Panc1 (cell line): ENCODE measurements around the gene SYNGR2. TPM values are rescaled to one million over a fixed set of nuclear protein-coding genes. Genes with fewer than 3 reads are reported as not detected.

Experiments used
- ATAC-seq: fragments of 200-7000 bp; cut with Tn5 transposase; 2 replicates; pipeline ENCODE4 v1.9.1; 2020; ENCODE audit warnings: mild to moderate bottlenecking, moderate library complexity
- BruUV-seq: library from RNA; stranded (reverse); fragments of 400-500 nt; replicated peaks from 2 replicates; lab custom pipeline; 2021; lab: Mats Ljungman, UMichigan
- CTCF ChIA-PET: fragments of 300-600 bp; sonication (Branson Sonifier 250); formaldehyde crosslinking; loops from one replicate; lab custom pipeline; 2022; ENCODE audit warnings: antibody characterized with exemption; lab: Charles Lee
- POLR2A ChIA-PET: fragments of 300-600 bp; sonication (Branson Sonifier 250); formaldehyde crosslinking; loops from one replicate; lab custom pipeline; 2022; ENCODE audit warnings: antibody characterized with exemption; lab: Charles Lee
- DNase-seq: peaks from one replicate; pipeline ENCODE4 v3.0.0-alpha.2; 2010; ENCODE audit warnings: low read depth, low spot score
- H3K27ac ChIP-seq: 2 replicates; pipeline ENCODE4 v1.5.1; 2011; ENCODE audit warnings: mild to moderate bottlenecking, low read length, inconsistent platforms
- H3K27me3 ChIP-seq: fragments of 200-500 bp; sonication (Bioruptor generic); 2 replicates; pipeline ENCODE4 v1.6.0; 2014; ENCODE audit warnings: low read length, inconsistent platforms; ENCODE audit not compliant: control insufficient read depth, insufficient read depth
- H3K36me3 ChIP-seq: fragments of 200-500 bp; sonication (Bioruptor generic); 2 replicates; pipeline ENCODE4 v1.5.1; 2014; ENCODE audit warnings: inconsistent platforms, mild to moderate bottlenecking, low read length, moderate library complexity; ENCODE audit not compliant: control insufficient read depth, insufficient read depth
- H3K4me1 ChIP-seq: 2 replicates; pipeline ENCODE4 v1.5.1; 2011; ENCODE audit warnings: inconsistent platforms, mild to moderate bottlenecking, low read length, moderate library complexity; ENCODE audit not compliant: control insufficient read depth, insufficient read depth
- H3K4me3 ChIP-seq, 2 experiments: 2 replicates each; pipeline ENCODE4 v1.5.1; 2011 to 2012; ENCODE audit warnings: low read depth in 2 of 2, low read length in 2 of 2, mild to moderate bottlenecking in 2 of 2, inconsistent platforms in 1 of 2, moderate library complexity in 1 of 2
- H3K9me3 ChIP-seq: fragments of 200-500 bp; sonication (Bioruptor generic); 2 replicates; pipeline ENCODE4 v1.5.1; 2014; ENCODE audit warnings: low read depth, mild to moderate bottlenecking, inconsistent platforms, low read length, moderate library complexity; ENCODE audit not compliant: control insufficient read depth, insufficient read depth
- CTCF ChIP-seq: fragments of 450-650 bp; IDR thresholded peaks from 2 replicates; pipeline ENCODE4 v1.5.1; 2017; ENCODE audit warnings: mild to moderate bottlenecking
- POLR2AphosphoS5 ChIP-seq: IDR thresholded peaks from 2 replicates; pipeline ENCODE4 v1.6.1; 2012; ENCODE audit warnings: mild to moderate bottlenecking, low read depth, low read length, moderate library complexity
- SIN3A ChIP-seq: IDR thresholded peaks from 2 replicates; pipeline ENCODE4 v1.6.1; 2012; ENCODE audit warnings: low read depth, mild to moderate bottlenecking, low read length, moderate library complexity, borderline replicate concordance; ENCODE audit not compliant: insufficient read depth
- TCF7L2 ChIP-seq: IDR thresholded peaks from 2 replicates; pipeline ENCODE4 v1.6.1; 2011; ENCODE audit warnings: mild to moderate bottlenecking, low read depth, low read length, inconsistent platforms
- in situ Hi-C: cut with HindIII; loops from 2 replicates; pipeline ENCODE4 v1.10.0; 2016; ENCODE audit warnings: low sequenced_read_pairs, low pct_unique_long_range_greater_than_20kb
- intact Hi-C: fragments of 100-400 bp; cut with micrococcal nuclease; formaldehyde crosslinking; loops from one replicate; pipeline ENCODE4 v1.10.0; 2022; ENCODE audit not compliant: unreplicated experiment
- total RNA-seq: library from RNA; stranded (reverse); gene quantifications from one replicate; pipeline ENCODE4 v1.2.1, GENCODE V29; 2021; ENCODE audit not compliant: unreplicated experiment
- TF ChIP-seq, protein P1 (sequence below), 2 experiments: IDR thresholded peaks; 2 replicates each; pipeline ENCODE4 v1.6.1; 2011 to 2012; ENCODE audit warnings: low read depth in 2 of 2, control low read depth in 1 of 2, low read length in 1 of 2, mild to moderate bottlenecking in 1 of 2, moderate library complexity in 1 of 2; ENCODE audit not compliant: insufficient read depth in 1 of 2

SYNGR2 gene
- total RNA-seq, 1 experiment from 2014 or later = 204 TPM

DNA sequence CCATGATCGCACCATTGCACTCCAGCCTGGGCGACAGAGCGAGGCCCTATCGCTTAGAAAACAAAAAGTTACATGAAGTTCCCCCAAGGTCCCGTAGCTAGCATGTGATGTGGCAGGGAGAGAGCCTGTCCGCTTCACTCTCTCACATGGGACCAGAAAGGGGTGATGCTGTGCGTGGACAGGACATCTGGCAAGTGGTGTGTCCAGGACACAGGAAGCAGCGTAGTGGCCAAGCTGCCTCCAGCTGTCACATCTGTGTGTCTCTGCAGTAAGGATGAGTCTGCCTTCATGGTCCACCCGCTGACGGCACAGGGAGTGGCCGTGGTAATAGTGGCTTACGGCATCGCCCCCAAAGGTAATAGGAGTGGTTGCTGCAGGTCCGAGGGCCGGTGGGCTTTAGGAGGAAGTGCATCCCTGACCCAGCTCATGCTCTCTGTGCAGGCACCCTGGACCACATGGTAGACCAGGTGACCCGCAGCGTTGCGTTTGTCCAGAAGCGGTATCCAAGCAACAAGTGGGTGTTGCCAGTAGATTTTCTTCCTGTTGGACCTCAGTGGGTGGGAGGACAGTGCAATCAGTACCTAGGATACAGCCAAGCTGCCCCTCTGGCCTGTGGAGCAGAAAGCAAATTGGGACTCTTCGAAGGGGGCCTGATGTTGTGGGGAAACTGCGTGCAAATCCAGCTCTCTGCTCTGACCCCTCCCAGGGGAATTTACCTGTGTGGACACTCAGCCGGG is 36.2 kb downstream of the SYNGR2 start:
- no TSS peak for BruUV-seq
- POLR2A ChIA-PET = interaction anchor here (0.6 kb wide), 1 partner anchor 338 kb away, joined by 3 read pairs; no protein-coding TSS in a partner anchor
- Histone ChIP-seq H3K4me1 (no peaks in the 10 kb centered on the region), H3K27ac (no peak overlapping the region), H3K9me3 (no peaks in the 10 kb centered on the region), H3K36me3 (no peaks in the 10 kb centered on the region), H3K4me3 (no peak overlapping the region), H3K27me3 (no peaks in the 10 kb centered on the region)
- in situ Hi-C loops (no loop called here), intact Hi-C loops (no loop called here)
- ATAC-seq = 0 out of 2 replicates have a peak, but pooled peaks have one; percentile 17
- CTCF ChIA-PET = no interaction called here
- no peak for TF ChIP-seq SIN3A
- no peak for TF ChIP-seq TCF7L2
- TF ChIP-seq, protein P1, sequence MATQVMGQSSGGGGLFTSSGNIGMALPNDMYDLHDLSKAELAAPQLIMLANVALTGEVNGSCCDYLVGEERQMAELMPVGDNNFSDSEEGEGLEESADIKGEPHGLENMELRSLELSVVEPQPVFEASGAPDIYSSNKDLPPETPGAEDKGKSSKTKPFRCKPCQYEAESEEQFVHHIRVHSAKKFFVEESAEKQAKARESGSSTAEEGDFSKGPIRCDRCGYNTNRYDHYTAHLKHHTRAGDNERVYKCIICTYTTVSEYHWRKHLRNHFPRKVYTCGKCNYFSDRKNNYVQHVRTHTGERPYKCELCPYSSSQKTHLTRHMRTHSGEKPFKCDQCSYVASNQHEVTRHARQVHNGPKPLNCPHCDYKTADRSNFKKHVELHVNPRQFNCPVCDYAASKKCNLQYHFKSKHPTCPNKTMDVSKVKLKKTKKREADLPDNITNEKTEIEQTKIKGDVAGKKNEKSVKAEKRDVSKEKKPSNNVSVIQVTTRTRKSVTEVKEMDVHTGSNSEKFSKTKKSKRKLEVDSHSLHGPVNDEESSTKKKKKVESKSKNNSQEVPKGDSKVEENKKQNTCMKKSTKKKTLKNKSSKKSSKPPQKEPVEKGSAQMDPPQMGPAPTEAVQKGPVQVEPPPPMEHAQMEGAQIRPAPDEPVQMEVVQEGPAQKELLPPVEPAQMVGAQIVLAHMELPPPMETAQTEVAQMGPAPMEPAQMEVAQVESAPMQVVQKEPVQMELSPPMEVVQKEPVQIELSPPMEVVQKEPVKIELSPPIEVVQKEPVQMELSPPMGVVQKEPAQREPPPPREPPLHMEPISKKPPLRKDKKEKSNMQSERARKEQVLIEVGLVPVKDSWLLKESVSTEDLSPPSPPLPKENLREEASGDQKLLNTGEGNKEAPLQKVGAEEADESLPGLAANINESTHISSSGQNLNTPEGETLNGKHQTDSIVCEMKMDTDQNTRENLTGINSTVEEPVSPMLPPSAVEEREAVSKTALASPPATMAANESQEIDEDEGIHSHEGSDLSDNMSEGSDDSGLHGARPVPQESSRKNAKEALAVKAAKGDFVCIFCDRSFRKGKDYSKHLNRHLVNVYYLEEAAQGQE (IDR thresholded peaks at IDR 0.05; ENCODE audit: insufficient read depth in 1 of 2, low read depth in 2 of 2, low read length in 1 of 2) = no peak
- no peak for TF ChIP-seq CTCF
- TF ChIP-seq POLR2AphosphoS5 = no peak
- no peak for DNase-seq

- Histone ChIP-seq H3K4me1 (no peaks in the 10 kb centered on the region), H3K9me3 (no peaks in the 10 kb centered on the region), H3K27ac (no peak overlapping the region), H3K36me3 (no peaks in the 10 kb centered on the region), H3K4me3 (no peak overlapping the region), H3K27me3 (no peaks in the 10 kb centered on the region)
- DNase-seq (no peak), ATAC-seq (no peak)
- in situ Hi-C loops (no loop called here), intact Hi-C loops (no loop called here)
- ChIA-PET POLR2A (no interaction called here), CTCF (no interaction called here)
- TF ChIP-seq, protein P1 (IDR thresholded peaks at IDR 0.05; ENCODE audit: insufficient read depth in 1 of 2, low read depth in 2 of 2, low read length in 1 of 2) = no peak
- TF ChIP-seq CTCF (no peak), TCF7L2 (no peak), SIN3A (no peak), POLR2AphosphoS5 (no peak)
- no TSS peak for BruUV-seq
Measured at GRCh38 chr17:78205124-78205775, 36.9 kb downstream of the SYNGR2 start.
